GM18867 (cell line): ENCODE data around the gene KDM6B.

Experiments
- ATAC-seq: cut with Tn5 transposase; IDR thresholded peaks from one replicate; pipeline ENCODE4 v1.9.1; 2021; ENCODE audit warnings: mild to moderate bottlenecking, moderate library complexity; ENCODE audit not compliant: unreplicated experiment

KDM6B gene

GRCh38 chr17:7875804-7876370 is 41.9 kb downstream of the KDM6B start:
- ATAC-seq, result no peak

- ATAC-seq, result no peak
Measured at GRCh38 chr17:7878234-7878633, 44.2 kb downstream of the KDM6B start.

- no peak for ATAC-seq
Measured at GRCh38 chr17:7880076-7880868, 46.3 kb downstream of the KDM6B start.

GRCh38 chr17:7881276-7882054 is 47.4 kb downstream of the KDM6B start:
- ATAC-seq, result no peak

GRCh38 chr17:7882068-7882467 is 48.1 kb downstream of the KDM6B start:
- no peak for ATAC-seq

GRCh38 chr17:7882629-7883028 is 48.6 kb downstream of the KDM6B start:
- ATAC-seq, result no peak
